HFFc6 (cell line): ENCODE results near the gene COG6. TPM values are rescaled to one million over a fixed set of nuclear protein-coding genes. Genes with fewer than 3 reads are reported as not detected.

Experiments used
- DNase-seq: peaks from one replicate; pipeline ENCODE4 v3.0.0-alpha.2; 2018
- H3K27ac Mint-ChIP-seq: 2 replicates; pipeline ENCODE4 v1.8.0; 2020; ENCODE audit warnings: mild to moderate bottlenecking, mixed read lengths
- H3K27me3 Mint-ChIP-seq: 2 replicates; pipeline ENCODE4 v1.8.0; 2021; ENCODE audit warnings: mild to moderate bottlenecking, moderate library complexity, mixed read lengths; ENCODE audit not compliant: insufficient read depth
- H3K36me3 Mint-ChIP-seq: 2 replicates; pipeline ENCODE4 v1.8.0; 2021; ENCODE audit warnings: low read depth, mixed read lengths
- H3K4me1 Mint-ChIP-seq: 2 replicates; pipeline ENCODE4 v1.8.0; 2020; ENCODE audit warnings: low read depth, mixed read lengths
- H3K4me3 Mint-ChIP-seq: 2 replicates; pipeline ENCODE4 v1.8.0; 2020; ENCODE audit warnings: mild to moderate bottlenecking, moderate library complexity, mixed read lengths
- H3K9me3 Mint-ChIP-seq: 2 replicates; pipeline ENCODE4 v1.8.0; 2020; ENCODE audit warnings: mild to moderate bottlenecking, mixed read lengths
- CTCF ChIP-seq: fragments of 200-600 bp; sonication (generic); IDR thresholded peaks from 2 replicates; pipeline ENCODE4 v1.5.0; 2021; ENCODE audit warnings: antibody characterized with exemption, mild to moderate bottlenecking
- total RNA-seq, 6 experiments: library from RNA; stranded (reverse); fragmentation: NEBNext Ultra II Directional; extraction: Animal tissue kit (Norgen Biotek cat#: 25700); gene quantifications; 2 replicates in 1 of 6; 3 replicates in 5 of 6; pipeline ENCODE4 v1.2.3, GENCODE V29; 2021

COG6 gene
- total RNA-seq, 6 experiments from 2014 or later, result 43.1 to 56.0 (median 47.2) TPM

GRCh38 chr13:39734952-39735351, 79.5 kb downstream of the COG6 start:
- H3K27ac Mint-ChIP-seq, result no peak overlapping the region
- no peak for TF ChIP-seq CTCF
- no peak for DNase-seq
- no peak overlapping the region for H3K4me3 Mint-ChIP-seq
- peaks cover 48% of the 10 kb centered on the region for H3K36me3 Mint-ChIP-seq
- no peaks in the 10 kb centered on the region for H3K4me1 Mint-ChIP-seq
- H3K9me3 Mint-ChIP-seq, result no peaks in the 10 kb centered on the region
- H3K27me3 Mint-ChIP-seq, result no peaks in the 10 kb centered on the region; the same call in 1 of the 2 replicates

- DNase-seq, result no peak
- H3K27ac Mint-ChIP-seq, result no peak overlapping the region
- H3K27me3 Mint-ChIP-seq, result no peaks in the 10 kb centered on the region; the same call in 1 of the 2 replicates
- no peaks in the 10 kb centered on the region for H3K4me1 Mint-ChIP-seq
- peaks cover 6% of the 10 kb centered on the region; the same call in 1 of the 2 replicates for H3K9me3 Mint-ChIP-seq
- peaks cover 65% of the 10 kb centered on the region for H3K36me3 Mint-ChIP-seq
- no peak overlapping the region for H3K4me3 Mint-ChIP-seq
- TF ChIP-seq CTCF, result no peak
Observed at GRCh38 chr13:39737047-39737446, 81.6 kb downstream of the COG6 start.

GRCh38 chr13:39740761-39741160, 85.3 kb downstream of the COG6 start:
- H3K9me3 Mint-ChIP-seq, result peaks cover 6% of the 10 kb centered on the region
- H3K36me3 Mint-ChIP-seq, result peaks cover 66% of the 10 kb centered on the region
- no peaks in the 10 kb centered on the region for H3K4me1 Mint-ChIP-seq
- H3K27ac Mint-ChIP-seq, result no peak overlapping the region
- H3K4me3 Mint-ChIP-seq, result no peak overlapping the region
- TF ChIP-seq CTCF, result no peak
- DNase-seq, result no peak
- no peaks in the 10 kb centered on the region; the same call in 1 of the 2 replicates for H3K27me3 Mint-ChIP-seq

GRCh38 chr13:39748961-39749360, 93.5 kb downstream of the COG6 start:
- H3K36me3 Mint-ChIP-seq, result peaks cover 8% of the 10 kb centered on the region
- H3K9me3 Mint-ChIP-seq, result no peaks in the 10 kb centered on the region; the same call in 1 of the 2 replicates
- no peak for DNase-seq
- TF ChIP-seq CTCF, result no peak
- H3K27ac Mint-ChIP-seq, result no peak overlapping the region
- H3K4me3 Mint-ChIP-seq, result no peak overlapping the region
- no peaks in the 10 kb centered on the region; the same call in 1 of the 2 replicates for H3K27me3 Mint-ChIP-seq
- no peaks in the 10 kb centered on the region for H3K4me1 Mint-ChIP-seq

GRCh38 chr13:39749528-39749927, 94.1 kb downstream of the COG6 start:
- TF ChIP-seq CTCF, result no peak
- Mint-ChIP-seq H3K9me3 (no peaks in the 10 kb centered on the region), H3K4me3 (no peak overlapping the region), H3K4me1 (no peaks in the 10 kb centered on the region), H3K27ac (no peak overlapping the region), H3K27me3 (no peaks in the 10 kb centered on the region; the same call in 1 of the 2 replicates), H3K36me3 (peaks cover 3% of the 10 kb centered on the region)
- no peak for DNase-seq

- no peaks in the 10 kb centered on the region for H3K4me1 Mint-ChIP-seq
- no peak overlapping the region for H3K27ac Mint-ChIP-seq
- no peak for TF ChIP-seq CTCF
- no peak for DNase-seq
- H3K9me3 Mint-ChIP-seq, result no peaks in the 10 kb centered on the region
- H3K36me3 Mint-ChIP-seq, result peaks cover 18% of the 10 kb centered on the region
- no peak overlapping the region for H3K4me3 Mint-ChIP-seq
- H3K27me3 Mint-ChIP-seq, result no peaks in the 10 kb centered on the region
Observed at GRCh38 chr13:39751805-39752204, 96.3 kb downstream of the COG6 start.
